Cardiac fibroblast (primary cell): ENCODE measurements around the gene SCRN2.

ENCODE experiments used
- DNase-seq, 2 donors: peaks; one replicate each; pipeline versions ENCODE4 v3.0.0 to v3.0.0-alpha.2; 2010; ENCODE audit warnings: low read depth in 2 of 2
- H3K4me3 ChIP-seq, 2 donors: replicated peaks in 1 of 2; 1 replicate in 1 of 2; 2 replicates in 1 of 2; pipeline ENCODE4 v1.5.1; 2011; ENCODE audit warnings: low read depth in 2 of 2, low read length in 2 of 2, mild to moderate bottlenecking in 2 of 2, moderate library complexity in 1 of 2
- CTCF ChIP-seq: IDR thresholded peaks from one replicate; pipeline ENCODE4 v1.5.1; 2011; ENCODE audit warnings: low read depth, mild to moderate bottlenecking, low read length, inconsistent platforms

Gene SCRN2

GRCh38 chr17:47830396-47831002, 10.6 kb downstream of the SCRN2 start:
- no peak for DNase-seq
- H3K4me3 ChIP-seq = peak overlapping the region; percentile 67 to 93
- no peak for TF ChIP-seq CTCF

- DNase-seq = no peak
These were observed 11.2 kb downstream of the SCRN2 start for GRCh38 chr17:47829870-47830269.

GRCh38 chr17:47823519-47823918, 17.6 kb downstream of the SCRN2 start:
- TF ChIP-seq CTCF = no peak
- DNase-seq = no peak
- no peak overlapping the region for H3K4me3 ChIP-seq

More at GRCh38 chr17:47829870-47830269, 11.2 kb downstream of the SCRN2 start:
- no peak overlapping the region for H3K4me3 ChIP-seq
- TF ChIP-seq CTCF = no peak

GRCh38 chr17:47822785-47823184, 18.3 kb downstream of the SCRN2 start:
- TF ChIP-seq CTCF = no peak
- H3K4me3 ChIP-seq = no peak overlapping the region
- DNase-seq = no peak

- peak within 1 kb of the TSS; percentile 64 to 74 for H3K4me3 ChIP-seq
- DNase-seq = peak; percentile 81 to 86
- no peak for TF ChIP-seq CTCF
These were observed 19.4 kb downstream of the SCRN2 start, which contains the start of gene OSBPL7 for GRCh38 chr17:47821424-47822391. Gene OSBPL7 (minus strand): TSS chr17:47821794. CDS start chr17:47820278, 1,516 bp downstream.

GRCh38 chr17:47821031-47821423, 20.0 kb downstream of the SCRN2 start:
- no peak for TF ChIP-seq CTCF
- peak overlapping the region; percentile 64 to 74 for H3K4me3 ChIP-seq
- no peak for DNase-seq
